ENCODE data around the gene NUP93. TPM values are rescaled to one million over a fixed set of nuclear protein-coding genes. Genes with fewer than 3 reads are reported as not detected.

NUP93 gene
- total RNA-seq, 1 experiment from 2014 or later, result 165 TPM

- Histone ChIP-seq H3K23ac (ENCODE audit: insufficient read length, low read depth, low read length) (no peak overlapping the region), H3K56ac (ENCODE audit: insufficient read length, low read depth, low read length) (no peak overlapping the region), H3K4ac (ENCODE audit: low read depth, low read length) (no peak overlapping the region), H4K8ac (replicated peaks; ENCODE audit: insufficient read length, low read depth, low read length) (no peak overlapping the region), H3K27ac (ENCODE audit: insufficient read length, low read depth, low read length) (no peak overlapping the region), H3K27me3 (ENCODE audit: insufficient read depth, low read length) (no peaks in the 10 kb centered on the region), H3K23me2 (ENCODE audit: insufficient read length, low read depth, low read length, poor library complexity, severe bottlenecking) (no peaks in the 10 kb centered on the region), H3T11ph (ENCODE audit: low read length) (no peak overlapping the region), H2AK5ac (ENCODE audit: insufficient read length, low read length) (no peak overlapping the region), H3K18ac (ENCODE audit: insufficient read length, low read depth, low read length) (no peak overlapping the region), H4K20me1 (ENCODE audit: control insufficient read depth, insufficient read depth, insufficient read length) (no peaks in the 10 kb centered on the region), H3K9me3 (ENCODE audit: control insufficient read depth, low read depth, low read length) (no peaks in the 10 kb centered on the region), H4K5ac (ENCODE audit: insufficient read length, low read depth, low read length) (no peak overlapping the region), H2BK120ac (ENCODE audit: low read depth, low read length, poor library complexity, severe bottlenecking) (no peak overlapping the region), H3K4me2 (ENCODE audit: insufficient read depth, insufficient read length, low read length) (no peak overlapping the region), H3K14ac (ENCODE audit: insufficient read depth, low read length) (no peak overlapping the region), H4K91ac (ENCODE audit: insufficient read length, low read depth, low read length) (no peak overlapping the region), H2AFZ (ENCODE audit: low read length) (no peak overlapping the region), H2BK12ac (ENCODE audit: insufficient read length, low read depth, low read length) (no peak overlapping the region), H2BK15ac (ENCODE audit: low read depth, low read length) (no peak overlapping the region), H2BK20ac (ENCODE audit: low read depth, low read length, poor library complexity, severe bottlenecking) (no peak overlapping the region), H3K4me1 (ENCODE audit: insufficient read depth, low read length) (no peaks in the 10 kb centered on the region), H3K79me2 (ENCODE audit: insufficient read depth, low read length) (no peaks in the 10 kb centered on the region), H3K9ac (ENCODE audit: extremely low read depth, insufficient read length, low read length) (no peak overlapping the region), H2BK5ac (ENCODE audit: insufficient read length, low read length) (no peak overlapping the region), H3K79me1 (ENCODE audit: insufficient read depth, low read depth, low read length, poor library complexity, severe bottlenecking) (no peaks in the 10 kb centered on the region)
- no peak overlapping the region for H3K4me3 Mint-ChIP-seq
- no peak for DNase-seq
- no peak for TF ChIP-seq CTCF (conservative IDR thresholded peaks at IDR 0.05)
- H3K9me3 Mint-ChIP-seq, result peaks cover 11% of the 10 kb centered on the region in 2 experiments
- peaks cover 0 to 4% of the 10 kb centered on the region in 2 experiments; a peak in 2 of 4 replicates for H3K4me1 Mint-ChIP-seq
- peaks cover 6% of the 10 kb centered on the region for H3K27me3 Mint-ChIP-seq (ENCODE audit: low read depth)
- no CpG with 5 or more reads among the region's 1 CpG for WGBS (ENCODE audit: extremely low coverage, insufficient read length, low lambda C conversion rate)
- peaks cover 0 to 5% (median 5%) of the 10 kb centered on the region in 3 experiments; a peak in 4 of 7 replicates for H3K36me3 Mint-ChIP-seq (ENCODE audit: insufficient read depth in 1 of 3, low read depth in 3 of 3)
- no peak overlapping the region for H3K27ac Mint-ChIP-seq
Observed at GRCh38 chr16:56695246-56695645, 34.7 kb upstream of the NUP93 start.

All from H9 (cell line).